ENCODE results near the gene FBN3. TPM values are rescaled to one million over a fixed set of nuclear protein-coding genes. Genes with fewer than 3 reads are reported as not detected.
A peak's percentile ranks its signal among the peaks of the same experiment; 100 is the strongest.

Gene FBN3
- total and polyA plus RNA-seq, 8 donors: 0.08 to 0.55 TPM; not detected in 6

DNA sequence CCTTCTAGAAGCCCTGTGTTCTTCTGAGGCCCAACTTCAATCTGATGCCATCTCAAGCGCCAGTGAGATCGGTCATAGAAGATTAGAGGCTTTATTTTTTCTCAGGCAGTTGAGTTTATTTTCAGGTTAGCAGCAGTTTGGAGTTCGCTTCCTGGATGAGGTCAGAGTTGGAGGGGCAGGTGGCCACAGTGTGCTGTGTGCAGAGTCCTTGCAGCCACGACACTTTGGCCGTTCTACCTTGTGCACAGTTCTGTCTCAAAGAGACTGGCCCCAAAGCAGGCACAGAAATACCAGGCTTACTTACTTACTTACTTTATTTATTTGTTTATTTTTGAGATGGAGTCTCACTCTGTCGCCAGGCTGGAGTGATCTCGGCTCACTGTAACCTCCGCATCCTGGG is 128.0 kb downstream of the FBN3 start:
- TF ChIP-seq POLR2AphosphoS5 (IDR thresholded peaks at IDR 0.05): no peak
- TF ChIP-seq, protein P1, sequence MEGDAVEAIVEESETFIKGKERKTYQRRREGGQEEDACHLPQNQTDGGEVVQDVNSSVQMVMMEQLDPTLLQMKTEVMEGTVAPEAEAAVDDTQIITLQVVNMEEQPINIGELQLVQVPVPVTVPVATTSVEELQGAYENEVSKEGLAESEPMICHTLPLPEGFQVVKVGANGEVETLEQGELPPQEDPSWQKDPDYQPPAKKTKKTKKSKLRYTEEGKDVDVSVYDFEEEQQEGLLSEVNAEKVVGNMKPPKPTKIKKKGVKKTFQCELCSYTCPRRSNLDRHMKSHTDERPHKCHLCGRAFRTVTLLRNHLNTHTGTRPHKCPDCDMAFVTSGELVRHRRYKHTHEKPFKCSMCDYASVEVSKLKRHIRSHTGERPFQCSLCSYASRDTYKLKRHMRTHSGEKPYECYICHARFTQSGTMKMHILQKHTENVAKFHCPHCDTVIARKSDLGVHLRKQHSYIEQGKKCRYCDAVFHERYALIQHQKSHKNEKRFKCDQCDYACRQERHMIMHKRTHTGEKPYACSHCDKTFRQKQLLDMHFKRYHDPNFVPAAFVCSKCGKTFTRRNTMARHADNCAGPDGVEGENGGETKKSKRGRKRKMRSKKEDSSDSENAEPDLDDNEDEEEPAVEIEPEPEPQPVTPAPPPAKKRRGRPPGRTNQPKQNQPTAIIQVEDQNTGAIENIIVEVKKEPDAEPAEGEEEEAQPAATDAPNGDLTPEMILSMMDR (IDR thresholded peaks at IDR 0.05): no peak
- no peak for TF ChIP-seq POLR2A (IDR thresholded peaks at IDR 0.05)
- no peak for TF ChIP-seq EP300 (IDR thresholded peaks at IDR 0.05)
- Histone ChIP-seq H3K36me3 (no peaks in the 10 kb centered on the region), H3K27ac (no peak overlapping the region), H3K4me1 (no peaks in the 10 kb centered on the region), H3K4me3 (no peak overlapping the region), H3K27me3 (no peaks in the 10 kb centered on the region), H3K9me3 (no peaks in the 10 kb centered on the region)
- no peak for DNase-seq
- 86 to 95% (median 89%) methylated on average over 8 of the region's 8 CpGs for WGBS, 5 donors
- intact Hi-C loops (cut with DNase I; ENCODE audit: low total_unique reads): no loop called here

DNA sequence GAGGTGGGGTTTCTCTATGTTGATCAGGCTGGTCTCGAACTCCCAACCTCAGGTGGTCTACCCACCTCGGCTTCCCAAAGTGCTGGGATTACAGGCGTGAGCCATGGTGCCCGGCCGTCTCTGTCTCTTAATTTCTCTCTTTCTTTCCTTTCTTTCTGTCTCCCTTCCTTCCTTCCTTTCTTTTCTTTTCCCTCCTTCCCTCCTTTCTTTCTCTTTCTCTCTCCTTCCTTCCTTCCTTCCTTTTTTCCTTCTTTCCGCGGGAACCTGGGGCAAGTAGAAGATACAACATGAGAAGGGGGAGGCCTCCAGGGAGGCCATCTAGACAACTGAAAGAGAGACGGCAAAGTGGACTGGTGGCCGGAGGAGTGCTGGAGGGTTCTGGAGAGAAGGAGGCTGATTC is 128.7 kb downstream of the FBN3 start:
- WGBS, 5 donors: 85 to 90% (median 89%) methylated on average over 9 of the region's 9 CpGs

DNA sequence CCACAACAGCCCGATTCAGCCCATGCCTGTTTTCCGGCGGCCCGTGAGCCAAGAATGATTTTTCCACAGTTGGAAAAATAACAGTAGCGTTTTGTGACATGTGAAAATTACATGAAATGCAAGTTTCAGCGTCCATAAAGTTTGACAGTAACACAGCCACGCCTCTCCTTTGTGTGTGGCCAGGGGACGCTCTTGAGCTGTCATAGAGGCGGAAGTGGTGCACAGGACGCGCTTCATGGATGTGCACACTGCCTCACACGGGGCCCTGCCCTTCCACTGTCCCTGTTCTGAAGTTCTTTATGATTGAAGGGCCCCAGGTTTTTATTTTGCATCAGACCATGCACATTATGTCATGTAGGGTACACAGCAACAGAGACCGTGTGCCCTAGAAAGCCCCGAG is 131.6 kb downstream of the FBN3 start:
- Histone ChIP-seq H3K9me3 (no peaks in the 10 kb centered on the region), H3K27me3 (no peaks in the 10 kb centered on the region), H3K4me3 (no peak overlapping the region), H3K4me1 (no peaks in the 10 kb centered on the region), H3K36me3 (no peaks in the 10 kb centered on the region), H3K27ac (no peak overlapping the region)
- peak in 1 of 2 donors; percentile 68 for DNase-seq
- intact Hi-C loops (cut with DNase I; ENCODE audit: low total_unique reads): no loop called here
- 64 to 78% (median 74%) methylated on average over 14 of the region's 14 CpGs for WGBS, 5 donors
- TF ChIP-seq EP300 (IDR thresholded peaks at IDR 0.05): no peak

More for the DNA sequence above, 128.7 kb downstream of the FBN3 start:
- H3K9me3 ChIP-seq: no peaks in the 10 kb centered on the region
- no peaks in the 10 kb centered on the region for H3K27me3 ChIP-seq
- no peaks in the 10 kb centered on the region for H3K36me3 ChIP-seq
- no peaks in the 10 kb centered on the region for H3K4me1 ChIP-seq
- intact Hi-C loops (cut with DNase I; ENCODE audit: low total_unique reads): no loop called here
- TF ChIP-seq, protein P1 (IDR thresholded peaks at IDR 0.05): no peak
- TF ChIP-seq POLR2A (IDR thresholded peaks at IDR 0.05): no peak
- no peak for TF ChIP-seq EP300 (IDR thresholded peaks at IDR 0.05)
- TF ChIP-seq POLR2AphosphoS5 (IDR thresholded peaks at IDR 0.05): no peak
- no peak overlapping the region for H3K27ac ChIP-seq
- H3K4me3 ChIP-seq: no peak overlapping the region
- no peak for DNase-seq

Other genes with a start within 250 kb of the FBN3 start
- 10 to 100 TPM in 4 of 5 donors, 1 to 10 TPM in 1; 4.1 to 52.2 (median 11.0) TPM for gene MAP2K7, start 245.7 kb downstream of the FBN3 start, total RNA-seq
- gene MAP2K7, start 245.7 kb downstream of the FBN3 start, polyA plus RNA-seq: 10 to 100 TPM; 13.5 to 27.5 (median 15.9) TPM
- gene TGFBR3L, start 234.8 kb downstream of the FBN3 start, total RNA-seq: not detected
- 1 to 10 TPM in 1 of 3 donors, not detected in 2; 1.5 TPM for gene TGFBR3L, start 234.8 kb downstream of the FBN3 start, polyA plus RNA-seq
- 10 to 100 TPM in 3 of 5 donors, 1 to 10 TPM in 2; 2.3 to 18.3 (median 12.2) TPM for gene SNAPC2, start 229.3 kb downstream of the FBN3 start, total RNA-seq
- 10 to 100 TPM; 15.0 to 22.8 (median 17.7) TPM for gene SNAPC2, start 229.3 kb downstream of the FBN3 start, polyA plus RNA-seq
- 10 to 100 TPM in 1 of 5 donors, 1 to 10 TPM in 3, not detected in 1; 1.3 to 58.5 (median 3.8) TPM for gene CTXN1, start 223.5 kb downstream of the FBN3 start, total RNA-seq
- 1 to 10 TPM in 2 of 3 donors, under 1 TPM in 1; 0.92 to 7.7 (median 1.2) TPM for gene CTXN1, start 223.5 kb downstream of the FBN3 start, polyA plus RNA-seq
- 100 to 1,000 TPM in 2 of 5 donors, 10 to 100 TPM in 3; 41.0 to 123 (median 88.1) TPM for gene TIMM44, start 205.9 kb downstream of the FBN3 start, total RNA-seq
- gene TIMM44, start 205.9 kb downstream of the FBN3 start, polyA plus RNA-seq: 10 to 100 TPM; 44.6 to 55.9 (median 49.4) TPM
- gene ELAVL1, start 144.0 kb downstream of the FBN3 start, total RNA-seq: 10 to 100 TPM; 11.2 to 50.2 (median 20.2) TPM
- gene ELAVL1, start 144.0 kb downstream of the FBN3 start, polyA plus RNA-seq: 10 to 100 TPM; 14.7 to 25.4 (median 18.5) TPM
- gene CCL25, start 96.8 kb downstream of the FBN3 start, total RNA-seq: 1 to 10 TPM in 1 of 5 donors, not detected in 4; 5.1 TPM
- not detected for gene CCL25, start 96.8 kb downstream of the FBN3 start, polyA plus RNA-seq
- gene CERS4, start 59.8 kb upstream of the FBN3 start, total RNA-seq: 100 to 1,000 TPM in 1 of 5 donors, 10 to 100 TPM in 3, 1 to 10 TPM in 1; 1.7 to 124 (median 39.0) TPM
- 10 to 100 TPM; 23.1 to 44.9 (median 30.4) TPM for gene CERS4, start 59.8 kb upstream of the FBN3 start, polyA plus RNA-seq
- gene CD320, start 158.8 kb upstream of the FBN3 start, total RNA-seq: 100 to 1,000 TPM in 1 of 5 donors, 10 to 100 TPM in 4; 13.0 to 108 (median 19.1) TPM
- gene CD320, start 158.8 kb upstream of the FBN3 start, polyA plus RNA-seq: 10 to 100 TPM; 24.7 to 32.1 (median 27.0) TPM
- gene NDUFA7, start 171.8 kb upstream of the FBN3 start, total RNA-seq: 10 to 100 TPM in 2 of 5 donors, 1 to 10 TPM in 3; 3.6 to 13.8 (median 9.6) TPM
- 100 to 1,000 TPM; 127 to 171 (median 150) TPM for gene NDUFA7, start 171.8 kb upstream of the FBN3 start, polyA plus RNA-seq
- 1,000 to 10,000 TPM in 2 of 5 donors, 100 to 1,000 TPM in 3; 335 to 2,088 (median 520) TPM for gene RPS28, start 171.9 kb upstream of the FBN3 start, total RNA-seq
- gene RPS28, start 171.9 kb upstream of the FBN3 start, polyA plus RNA-seq: 1,000 to 10,000 TPM in 1 of 3 donors, 100 to 1,000 TPM in 2; 778 to 1,474 (median 861) TPM
- gene KANK3, start 193.7 kb upstream of the FBN3 start, total RNA-seq: 10 to 100 TPM in 2 of 5 donors, 1 to 10 TPM in 2, not detected in 1; 4.4 to 72.4 (median 8.8) TPM
- 10 to 100 TPM in 1 of 3 donors, 1 to 10 TPM in 2; 4.8 to 10.7 (median 7.1) TPM for gene KANK3, start 193.7 kb upstream of the FBN3 start, polyA plus RNA-seq
- 100 to 1,000 TPM in 1 of 5 donors, 10 to 100 TPM in 2, 1 to 10 TPM in 2; 4.8 to 276 (median 19.8) TPM for gene ANGPTL4, start 214.6 kb upstream of the FBN3 start, total RNA-seq
- gene ANGPTL4, start 214.6 kb upstream of the FBN3 start, polyA plus RNA-seq: 10 to 100 TPM in 2 of 3 donors, 1 to 10 TPM in 1; 4.1 to 62.9 (median 22.9) TPM
- 100 to 1,000 TPM in 2 of 5 donors, 10 to 100 TPM in 3; 47.7 to 108 (median 79.9) TPM for gene RAB11B, start 240.8 kb upstream of the FBN3 start, total RNA-seq
- 100 to 1,000 TPM in 1 of 3 donors, 10 to 100 TPM in 2; 57.5 to 116 (median 78.8) TPM for gene RAB11B, start 240.8 kb upstream of the FBN3 start, polyA plus RNA-seq

All from stomach (tissue), 9 donors.